HCT116 (cell line): ENCODE data around the gene SLC25A1. TPM values are rescaled to one million over a fixed set of nuclear protein-coding genes. Genes with fewer than 3 reads are reported as not detected.

Experiments used
- ATAC-seq: fragments of 200-7000 bp; cut with Tn5 transposase; 2 replicates; pipeline ENCODE4 v1.9.1; 2020; ENCODE audit warnings: mild to moderate bottlenecking, moderate library complexity
- BruUV-seq: library from RNA; stranded (reverse); fragments of 400-500 nt; replicated peaks from 2 replicates; lab custom pipeline; 2021; lab: Mats Ljungman, UMichigan
- CTCF ChIA-PET: fragments of 300-600 bp; sonication (Branson Sonifier 250); formaldehyde crosslinking; loops from one replicate; lab custom pipeline; 2021; ENCODE audit warnings: antibody characterized with exemption; lab: Charles Lee
- POLR2A ChIA-PET: fragments of 300-600, 350-600 bp; sonication (Branson Sonifier 250); formaldehyde crosslinking; loops from one replicate; lab custom pipeline; 2021; ENCODE audit warnings: antibody characterized with exemption; lab: Charles Lee
- RAD21 ChIA-PET, 2 experiments: fragments of 300-600 bp; sonication (Branson Sonifier 250); formaldehyde crosslinking; loops; one replicate each; lab custom pipeline; 2023; ENCODE audit warnings: low total read pairs in 2 of 2; ENCODE audit not compliant: uncharacterized antibody in 2 of 2, unreplicated experiment in 2 of 2, low non-redundant PET in 1 of 2; lab: Charles Lee
- DNase-seq: peaks from one replicate; pipeline ENCODE4 v3.0.0-alpha.2; 2010; ENCODE audit warnings: low read depth, low spot score
- H2AFZ ChIP-seq: fragments of 200-600 bp; shearing (Covaris generic), sonication (generic); 2 replicates; pipeline ENCODE4 v1.6.1; 2017; ENCODE audit warnings: low read depth, mixed run types, mixed read lengths, antibody characterized with exemption, low read length; ENCODE audit not compliant: poor library complexity, severe bottlenecking
- H3K27ac ChIP-seq: 2 replicates; pipeline ENCODE4 v1.5.1; 2012; ENCODE audit warnings: low read depth, low read length
- H3K27me3 ChIP-seq: fragments of 200-600 bp; sonication (generic); 2 replicates; pipeline ENCODE4 v1.6.1; 2016; ENCODE audit warnings: mixed run types, low read length, mixed read lengths; ENCODE audit not compliant: insufficient read depth
- H3K36me3 ChIP-seq, 2 experiments: fragments of 200-500 bp in 1 of 2; fragments of 200-600 bp in 1 of 2; sonication (Bioruptor generic) in 1 of 2; sonication (generic) in 1 of 2; 2 replicates each; pipeline versions ENCODE4 v1.5.1 to v1.6.1; 2014 to 2016; ENCODE audit warnings: low read length in 2 of 2, inconsistent platforms in 1 of 2, mixed read lengths in 1 of 2, mixed run types in 1 of 2; ENCODE audit not compliant: insufficient read depth in 2 of 2, control insufficient read depth in 1 of 2
- H3K4me1 ChIP-seq, 2 experiments: fragments of 200-600 bp in 1 of 2; sonication (generic) in 1 of 2; 2 replicates each; pipeline versions ENCODE4 v1.5.1 to v1.6.1; 2012 to 2017; ENCODE audit warnings: low read length in 2 of 2, inconsistent platforms in 1 of 2, mild to moderate bottlenecking in 1 of 2, mixed read lengths in 1 of 2, mixed run types in 1 of 2, moderate library complexity in 1 of 2; ENCODE audit not compliant: insufficient read depth in 2 of 2, control insufficient read depth in 1 of 2
- H3K4me2 ChIP-seq: fragments of 200-600 bp; sonication (generic); 2 replicates; pipeline ENCODE4 v1.6.1; 2017; ENCODE audit warnings: mixed run types, low read length, mixed read lengths
- H3K4me3 ChIP-seq, 2 experiments: fragments of 200-600 bp in 1 of 2; sonication (generic) in 1 of 2; replicated peaks in 1 of 2; 2 replicates each; pipeline ENCODE4 v1.5.1; 2011 to 2016; ENCODE audit warnings: low read length in 2 of 2, control low read depth in 1 of 2, low read depth in 1 of 2, mild to moderate bottlenecking in 1 of 2, mixed read lengths in 1 of 2, mixed run types in 1 of 2
- H3K79me2 ChIP-seq: fragments of 200-600 bp; sonication (generic); 2 replicates; pipeline ENCODE4 v1.6.1; 2017; ENCODE audit warnings: mild to moderate bottlenecking, mixed run types, low read length, moderate library complexity, mixed read lengths; ENCODE audit not compliant: insufficient read depth
- H3K9ac ChIP-seq: fragments of 200-600 bp; sonication (generic); 2 replicates; pipeline ENCODE4 v1.6.1; 2016; ENCODE audit warnings: low read length, mixed read lengths
- H3K9me2 ChIP-seq: fragments of 200-600 bp; sonication (generic), shearing (Covaris generic); 2 replicates; pipeline ENCODE4 v1.6.1; 2017; ENCODE audit warnings: mixed run types, mild to moderate bottlenecking, moderate library complexity; ENCODE audit not compliant: insufficient read depth
- H3K9me3 ChIP-seq, 2 experiments: fragments of 200-500 bp in 1 of 2; fragments of 200-600 bp in 1 of 2; sonication (Bioruptor generic) in 1 of 2; sonication (generic) in 1 of 2; 2 replicates each; pipeline ENCODE4 v1.6.1; 2014 to 2017; ENCODE audit warnings: low read length in 2 of 2, mixed read lengths in 2 of 2, inconsistent platforms in 1 of 2, low read depth in 1 of 2, mild to moderate bottlenecking in 1 of 2, mixed run types in 1 of 2, moderate library complexity in 1 of 2; ENCODE audit not compliant: control insufficient read depth in 1 of 2, insufficient read depth in 1 of 2
- H4K20me1 ChIP-seq: fragments of 200-600 bp; sonication (generic), shearing (Covaris generic); 2 replicates; pipeline ENCODE4 v1.6.1; 2017; ENCODE audit warnings: mixed run types, mild to moderate bottlenecking, moderate library complexity; ENCODE audit not compliant: insufficient read depth
- ATF3 ChIP-seq: IDR thresholded peaks from 2 replicates; pipeline ENCODE4 v1.6.1; 2012
- CEBPB ChIP-seq: IDR thresholded peaks from 2 replicates; pipeline ENCODE4 v1.6.1; 2012; ENCODE audit warnings: low read depth
- CTCF ChIP-seq, 3 experiments: fragments of 200-600 bp in 1 of 3; sonication (generic) in 1 of 3; IDR thresholded peaks in 2 of 3; conservative IDR thresholded peaks in 1 of 3; 2 replicates each; pipeline ENCODE4 v1.5.1; 2012 to 2017; ENCODE audit warnings: low read depth in 2 of 3, low read length in 2 of 3, antibody characterized with exemption in 1 of 3, borderline replicate concordance in 1 of 3, control low read depth in 1 of 3, mild to moderate bottlenecking in 1 of 3, mixed read lengths in 1 of 3, mixed run types in 1 of 3, moderate library complexity in 1 of 3; ENCODE audit not compliant: insufficient read depth in 1 of 3
- EGR1 ChIP-seq: IDR thresholded peaks from 2 replicates; pipeline ENCODE4 v1.6.1; 2012; ENCODE audit warnings: low read depth
- ELF1 ChIP-seq: IDR thresholded peaks from 2 replicates; pipeline ENCODE4 v1.6.1; 2012; ENCODE audit warnings: low read depth, borderline replicate concordance
- EZH2 ChIP-seq: fragments of 200-600 bp; sonication (generic); IDR thresholded peaks from 2 replicates; pipeline ENCODE4 v1.6.1; 2017; ENCODE audit warnings: antibody characterized with exemption, mixed run types
- EZH2phosphoT487 ChIP-seq: fragments of 200-600 bp; IDR thresholded peaks from 2 replicates; pipeline ENCODE4 v1.6.1; 2018; ENCODE audit warnings: antibody characterized with exemption, borderline replicate concordance
- FOSL1 ChIP-seq: IDR thresholded peaks from 2 replicates; pipeline ENCODE4 v1.6.1; 2012; ENCODE audit warnings: low read depth
- MAX ChIP-seq: IDR thresholded peaks from 2 replicates; pipeline ENCODE4 v1.6.1; 2012
- POLR2A ChIP-seq: IDR thresholded peaks from 2 replicates; pipeline ENCODE4 v1.7.0; 2011; ENCODE audit warnings: borderline replicate concordance; ENCODE audit not compliant: insufficient read depth, insufficient read length; ENCODE audit errors: extremely low read depth
- POLR2AphosphoS5 ChIP-seq: IDR thresholded peaks from 2 replicates; pipeline ENCODE4 v1.6.1; 2011; ENCODE audit warnings: mild to moderate bottlenecking, low read depth, low read length, moderate library complexity
- REST ChIP-seq: IDR thresholded peaks from 2 replicates; pipeline ENCODE4 v1.6.1; 2012; ENCODE audit warnings: low read depth
- SIN3A ChIP-seq: IDR thresholded peaks from 2 replicates; pipeline ENCODE4 v1.6.1; 2012; ENCODE audit warnings: low read depth
- SP1 ChIP-seq: IDR thresholded peaks from 2 replicates; pipeline ENCODE4 v1.6.1; 2012; ENCODE audit warnings: low read depth
- TCF7L2 ChIP-seq: IDR thresholded peaks from 2 replicates; pipeline ENCODE4 v1.7.0; 2011; ENCODE audit warnings: borderline replicate concordance, inconsistent platforms; ENCODE audit not compliant: insufficient read depth, insufficient read length; ENCODE audit errors: extremely low read depth
- YY1 ChIP-seq: IDR thresholded peaks from 2 replicates; pipeline ENCODE4 v1.6.1; 2011; ENCODE audit warnings: low read length, low read depth, moderate library complexity, mild to moderate bottlenecking; ENCODE audit not compliant: insufficient replicate concordance; ENCODE audit errors: extremely low read depth
- ZBTB33 ChIP-seq: IDR thresholded peaks from 2 replicates; pipeline ENCODE4 v1.6.1; 2011; ENCODE audit warnings: mild to moderate bottlenecking, low read length, moderate library complexity; ENCODE audit not compliant: insufficient replicate concordance; ENCODE audit errors: extremely low read depth
- ZFX ChIP-seq: fragments of 450-650 bp; IDR thresholded peaks from 2 replicates; pipeline ENCODE4 v1.6.1; 2017
- ZNF274 ChIP-seq: fragments of 200-500 bp; sonication (Bioruptor generic); IDR thresholded peaks from 2 replicates; pipeline ENCODE4 v1.6.1; 2014; ENCODE audit warnings: mild to moderate bottlenecking, low read depth, low read length, inconsistent platforms
- intact Hi-C: fragments of 100-400 bp; cut with micrococcal nuclease; formaldehyde crosslinking; loops from 2 replicates; pipeline ENCODE4 v1.10.0; 2022
- total RNA-seq: library from RNA; stranded (reverse); gene quantifications from one replicate; pipeline ENCODE4 v1.2.1, GENCODE V29; 2021; ENCODE audit not compliant: unreplicated experiment

Gene SLC25A1
- total RNA-seq, 1 experiment from 2014 or later, result 146 TPM

GRCh38 chr22:19199479-19199878, 20.9 kb upstream of the SLC25A1 start:
- RAD21 ChIA-PET, result no interaction called here
- intact Hi-C loops, result no loop called here
- ATAC-seq (no peak), DNase-seq (no peak)
- Histone ChIP-seq H3K9me2 (no peaks in the 10 kb centered on the region), H3K9ac (no peak overlapping the region), H3K4me1 (no peaks in the 10 kb centered on the region), H3K9me3 (no peaks in the 10 kb centered on the region), H2AFZ (no peak overlapping the region), H3K27ac (no peak overlapping the region), H4K20me1 (no peaks in the 10 kb centered on the region), H3K79me2 (no peaks in the 10 kb centered on the region), H3K27me3 (no peaks in the 10 kb centered on the region), H3K4me3 (no peak overlapping the region), H3K36me3 (no peaks in the 10 kb centered on the region), H3K4me2 (no peak overlapping the region)
- no peak for TF ChIP-seq ZNF274
- no peak for TF ChIP-seq SP1
- no peak for TF ChIP-seq POLR2AphosphoS5
- no peak for TF ChIP-seq POLR2A
- TF ChIP-seq FOSL1, result no peak
- no peak for TF ChIP-seq CTCF (IDR thresholded peaks at IDR 0.05 in 2 of 3, conservative IDR thresholded peaks at IDR 0.05 in 1 of 3; ENCODE audit: borderline replicate concordance in 1 of 3, insufficient read depth in 1 of 3, low read depth in 2 of 3, low read length in 2 of 3)
- TF ChIP-seq EZH2phosphoT487, result no peak
- no peak for TF ChIP-seq REST
- no peak for TF ChIP-seq EZH2
- TF ChIP-seq EGR1, result no peak
- TF ChIP-seq ATF3, result no peak
- TF ChIP-seq SIN3A, result no peak
- TF ChIP-seq YY1, result no peak
- no peak for TF ChIP-seq CEBPB
- TF ChIP-seq MAX, result no peak
- TF ChIP-seq ZFX, result no peak
- TF ChIP-seq TCF7L2, result no peak
- TF ChIP-seq ELF1, result no peak
- TF ChIP-seq ZBTB33, result no peak
- POLR2A ChIA-PET, result no interaction called here
- CTCF ChIA-PET, result no interaction called here
- no TSS peak for BruUV-seq
